SU-DHL-6 (cell line): ENCODE measurements around the gene GNAO1.

Experiments
- EZH2phosphoT487 ChIP-seq: fragments of 200-600 bp; sonication (generic), shearing (Covaris generic); conservative IDR thresholded peaks from 2 replicates; pipeline ENCODE4 v1.6.1; 2018; ENCODE audit warnings: mild to moderate bottlenecking, antibody characterized with exemption, low read length, moderate library complexity, mixed read lengths
- TF ChIP-seq, protein P1 (sequence below): fragments of 200-600 bp; sonication (generic); IDR thresholded peaks from one replicate; pipeline ENCODE4 v1.5.1; 2017; ENCODE audit warnings: antibody characterized with exemption, mild to moderate bottlenecking, low read length, moderate library complexity; ENCODE audit not compliant: insufficient read depth, poor library complexity, severe bottlenecking

- TF ChIP-seq, protein P1, sequence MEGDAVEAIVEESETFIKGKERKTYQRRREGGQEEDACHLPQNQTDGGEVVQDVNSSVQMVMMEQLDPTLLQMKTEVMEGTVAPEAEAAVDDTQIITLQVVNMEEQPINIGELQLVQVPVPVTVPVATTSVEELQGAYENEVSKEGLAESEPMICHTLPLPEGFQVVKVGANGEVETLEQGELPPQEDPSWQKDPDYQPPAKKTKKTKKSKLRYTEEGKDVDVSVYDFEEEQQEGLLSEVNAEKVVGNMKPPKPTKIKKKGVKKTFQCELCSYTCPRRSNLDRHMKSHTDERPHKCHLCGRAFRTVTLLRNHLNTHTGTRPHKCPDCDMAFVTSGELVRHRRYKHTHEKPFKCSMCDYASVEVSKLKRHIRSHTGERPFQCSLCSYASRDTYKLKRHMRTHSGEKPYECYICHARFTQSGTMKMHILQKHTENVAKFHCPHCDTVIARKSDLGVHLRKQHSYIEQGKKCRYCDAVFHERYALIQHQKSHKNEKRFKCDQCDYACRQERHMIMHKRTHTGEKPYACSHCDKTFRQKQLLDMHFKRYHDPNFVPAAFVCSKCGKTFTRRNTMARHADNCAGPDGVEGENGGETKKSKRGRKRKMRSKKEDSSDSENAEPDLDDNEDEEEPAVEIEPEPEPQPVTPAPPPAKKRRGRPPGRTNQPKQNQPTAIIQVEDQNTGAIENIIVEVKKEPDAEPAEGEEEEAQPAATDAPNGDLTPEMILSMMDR: no peak
- TF ChIP-seq EZH2phosphoT487: no peak
These were observed 154.2 kb downstream of the GNAO1 start for GRCh38 chr16:56345406-56346050.
